ENCODE data around the gene TSKS.

DNA sequence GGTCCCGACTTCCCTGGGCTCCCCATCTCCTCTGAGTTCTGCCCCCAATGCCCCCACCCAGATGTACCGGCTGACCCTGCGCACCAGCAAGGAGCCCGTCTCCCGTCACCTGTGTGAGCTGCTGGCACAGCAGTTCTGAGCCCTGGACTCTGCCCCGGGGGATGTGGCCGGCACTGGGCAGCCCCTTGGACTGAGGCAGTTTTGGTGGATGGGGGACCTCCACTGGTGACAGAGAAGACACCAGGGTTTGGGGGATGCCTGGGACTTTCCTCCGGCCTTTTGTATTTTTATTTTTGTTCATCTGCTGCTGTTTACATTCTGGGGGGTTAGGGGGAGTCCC, 43.5 kb upstream of the TSKS start:
- TF ChIP-seq CTCF (optimal IDR thresholded peaks at IDR 0.05 in 1 of 3, IDR thresholded peaks at IDR 0.05 in 1 of 3, conservative IDR thresholded peaks at IDR 0.05 in 1 of 3; ENCODE audit: extremely low read depth in 1 of 3, insufficient read depth in 2 of 3, low read length in 3 of 3) (no peak), EZH2 (IDR thresholded peaks at IDR 0.05; ENCODE audit: low read length) (no peak)
